A549 (cell line): ENCODE results near the gene TBC1D19. TPM values are rescaled to one million over a fixed set of nuclear protein-coding genes. Genes with fewer than 3 reads are reported as not detected.
"Not testable (repeated sequence)": the region's sequence is repeated elsewhere in the genome, so short reads cannot be mapped to it uniquely, and the experiment has no call there.

Experiments
- ATAC-seq, 2 experiments: fragments of 200-7000 bp in 1 of 2; fragments of >200 bp in 1 of 2; cut with Nextera tagmentation in 1 of 2; cut with Tn5 transposase in 1 of 2; 3 replicates each; pipeline versions ENCODE4 v1.8.0 to v1.9.1; 2018 to 2020; ENCODE audit warnings: mild to moderate bottlenecking in 1 of 2, moderate library complexity in 1 of 2
- CTCF ChIA-PET: fragments of 300-600 bp; sonication (Branson Sonifier 250); formaldehyde crosslinking; extraction: SDS; loops from one replicate; lab custom pipeline; 2021; ENCODE audit warnings: antibody characterized with exemption, inconsistent platforms; lab: Yijun Ruan, JAX
- POLR2A ChIA-PET: fragments of 350-600 bp; formaldehyde crosslinking; extraction: SDS; loops from one replicate; lab custom pipeline; 2021; ENCODE audit warnings: antibody characterized with exemption, inconsistent platforms; lab: Yijun Ruan, JAX
- DNase-seq, 2 experiments: peaks; one replicate each; pipeline versions ENCODE4 v3.0.0 to v3.0.0-alpha.2; 2011 to 2016; ENCODE audit warnings: low read depth in 1 of 2, low spot score in 1 of 2
- FAIRE-seq: peaks from 2 replicates; lab custom pipeline; 2011; peaks lifted over from hg19 to GRCh38; lab: Jason Lieb, UNC
- H3K27ac ChIP-seq, 2 experiments: fragments of >200 bp; sonication (Bioruptor Twin); formaldehyde crosslinking; 3 replicates each; pipeline ENCODE4 v1.5.1; 2016 to 2017
- H3K4me1 ChIP-seq: fragments of >200 bp; sonication (Bioruptor Twin); formaldehyde crosslinking; 3 replicates; pipeline ENCODE4 v1.6.1; 2016
- H3K4me2 ChIP-seq: fragments of >200 bp; sonication (Bioruptor Twin); formaldehyde crosslinking; 3 replicates; pipeline ENCODE4 v1.6.1; 2016
- H3K4me3 ChIP-seq: fragments of >200 bp; sonication (Bioruptor Twin); formaldehyde crosslinking; 3 replicates; pipeline ENCODE4 v1.5.1; 2016
- H3K9me3 ChIP-seq: fragments of >200 bp; sonication (Bioruptor Twin); formaldehyde crosslinking; 3 replicates; pipeline ENCODE4 v1.6.1; 2016
- CBX2 ChIP-seq: fragments of 200-600 bp; sonication (generic); IDR thresholded peaks from 2 replicates; pipeline ENCODE4 v1.6.1; 2016; ENCODE audit warnings: low read depth, mild to moderate bottlenecking, borderline replicate concordance
- CHD2 ChIP-seq: fragments of 150-350 bp; IDR thresholded peaks from 2 replicates; pipeline ENCODE4 v1.6.1; 2014; ENCODE audit warnings: low read length; ENCODE audit not compliant: partially characterized antibody
- GATA3 ChIP-seq: IDR thresholded peaks from 2 replicates; pipeline ENCODE4 v1.6.1; 2012; ENCODE audit warnings: borderline replicate concordance
- HMGXB4 ChIP-seq: fragments of 250-450 bp; sonication (Bioruptor Pico); IDR thresholded peaks from 2 replicates; pipeline ENCODE4 v1.5.0; 2021; ENCODE audit warnings: mild to moderate bottlenecking, moderate library complexity, borderline replicate concordance
- NFE2L2 ChIP-seq: fragments of 150-350 bp; conservative IDR thresholded peaks from 2 replicates; pipeline ENCODE4 v1.6.1; 2014; ENCODE audit warnings: low read length
- REST ChIP-seq: fragments of 200-600 bp; sonication (generic); IDR thresholded peaks from 2 replicates; pipeline ENCODE4 v1.6.1; 2016; ENCODE audit warnings: antibody characterized with exemption, mild to moderate bottlenecking, moderate library complexity
- RNF2 ChIP-seq: fragments of 200-600 bp; sonication (generic); IDR thresholded peaks from 2 replicates; pipeline ENCODE4 v1.6.1; 2016; ENCODE audit warnings: low read depth, mild to moderate bottlenecking, antibody characterized with exemption, moderate library complexity, borderline replicate concordance
- SREBF2 ChIP-seq: fragments of 450-650 bp; IDR thresholded peaks from 2 replicates; pipeline ENCODE4 v1.6.1; 2014; ENCODE audit warnings: mild to moderate bottlenecking, moderate library complexity
- TP53 ChIP-seq: fragments of 250-450 bp; sonication (Bioruptor Pico); IDR thresholded peaks from 2 replicates; pipeline ENCODE4 v1.5.0; 2021; ENCODE audit warnings: mild to moderate bottlenecking, moderate library complexity
- USF2 ChIP-seq: fragments of 450-650 bp; IDR thresholded peaks from 2 replicates; pipeline ENCODE4 v1.6.1; 2014; ENCODE audit warnings: antibody characterized with exemption
- ZFP36 ChIP-seq: fragments of 450-650 bp; IDR thresholded peaks from 2 replicates; pipeline ENCODE4 v1.6.1; 2014; ENCODE audit warnings: borderline replicate concordance; ENCODE audit not compliant: partially characterized antibody
- WGBS: methylation state at CpG from one replicate; pipeline ENCODE4 v1.1.6; 2017; ENCODE audit errors: missing lambda C conversion rate; 5-methylcytosine and 5-hydroxymethylcytosine counted together
- polyA plus RNA-seq, 4 experiments: library from polyadenylated mRNA; depleted of rRNA in 3 of 4; stranded (reverse); fragments of >200 nt; fragmentation: RNase III in 1 of 4; extraction: RNeasy Plus Mini Kit Qiagen cat#74134 plus additional on column Dnase treatment in 1 of 4; gene quantifications; 2 replicates in 3 of 4; 3 replicates in 1 of 4; pipeline ENCODE4 v1.2.3, GENCODE V29; 2011 to 2017
- TF ChIP-seq, protein P1 (sequence below): fragments of 250-450 bp; sonication (Bioruptor Pico); IDR thresholded peaks from 2 replicates; pipeline ENCODE4 v1.5.0; 2020; ENCODE audit warnings: low read depth, mild to moderate bottlenecking, moderate library complexity
- TF ChIP-seq, protein P2 (sequence below): fragments of >200 bp; sonication (Bioruptor Twin); formaldehyde crosslinking; IDR thresholded peaks from 3 replicates; pipeline ENCODE4 v1.5.1; 2016

The TBC1D19 gene
- polyA plus RNA-seq, 2 of the 4 experiments (the other 2 are of a cell fraction), result 4.1 to 11.7 TPM

DNA sequence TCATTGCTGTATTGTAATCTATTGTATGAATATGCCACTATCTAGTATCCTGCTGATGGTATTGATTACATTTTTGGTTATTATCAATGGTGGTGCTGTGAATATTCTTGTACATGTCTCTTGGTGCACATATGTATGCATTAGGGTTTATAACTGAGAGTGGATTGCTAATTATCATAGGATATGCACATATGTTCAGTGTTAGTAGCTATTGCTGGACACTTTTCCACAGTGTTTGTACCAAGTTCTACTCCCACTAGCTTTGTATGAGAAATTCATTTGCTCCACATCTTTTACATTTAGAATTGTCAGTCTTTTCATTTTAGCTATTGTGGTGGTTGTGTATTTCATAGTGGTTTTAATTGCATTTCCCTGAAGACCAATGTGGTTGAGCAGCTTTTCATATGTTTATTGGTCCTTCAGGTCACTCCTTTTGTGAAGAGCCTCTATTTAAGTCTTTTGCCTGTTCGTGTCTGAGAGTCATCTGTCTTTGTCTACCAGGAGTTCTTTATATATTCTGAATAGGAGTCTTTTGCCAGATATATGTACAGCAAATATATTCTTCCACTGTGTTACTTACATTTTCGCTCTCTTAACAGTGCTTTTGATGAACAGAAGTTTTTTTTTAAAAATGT is 87.1 kb downstream of the TBC1D19 start:
- Histone ChIP-seq H3K9me3 (no peaks in the 10 kb centered on the region), H3K4me3 (no peak overlapping the region), H3K4me1 (no peaks in the 10 kb centered on the region), H3K4me2 (no peak overlapping the region), H3K27ac (no peak overlapping the region)
- CTCF ChIA-PET, result no interaction called here
- ATAC-seq, result no peak
- 84% methylated on average over 2 of the region's 2 CpGs for WGBS
- no peak for TF ChIP-seq RNF2
- no peak for TF ChIP-seq GATA3
- no peak for TF ChIP-seq USF2
- TF ChIP-seq, protein P1, sequence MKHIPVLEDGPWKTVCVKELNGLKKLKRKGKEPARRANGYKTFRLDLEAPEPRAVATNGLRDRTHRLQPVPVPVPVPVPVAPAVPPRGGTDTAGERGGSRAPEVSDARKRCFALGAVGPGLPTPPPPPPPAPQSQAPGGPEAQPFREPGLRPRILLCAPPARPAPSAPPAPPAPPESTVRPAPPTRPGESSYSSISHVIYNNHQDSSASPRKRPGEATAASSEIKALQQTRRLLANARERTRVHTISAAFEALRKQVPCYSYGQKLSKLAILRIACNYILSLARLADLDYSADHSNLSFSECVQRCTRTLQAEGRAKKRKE, result no peak
- TF ChIP-seq, protein P2, sequence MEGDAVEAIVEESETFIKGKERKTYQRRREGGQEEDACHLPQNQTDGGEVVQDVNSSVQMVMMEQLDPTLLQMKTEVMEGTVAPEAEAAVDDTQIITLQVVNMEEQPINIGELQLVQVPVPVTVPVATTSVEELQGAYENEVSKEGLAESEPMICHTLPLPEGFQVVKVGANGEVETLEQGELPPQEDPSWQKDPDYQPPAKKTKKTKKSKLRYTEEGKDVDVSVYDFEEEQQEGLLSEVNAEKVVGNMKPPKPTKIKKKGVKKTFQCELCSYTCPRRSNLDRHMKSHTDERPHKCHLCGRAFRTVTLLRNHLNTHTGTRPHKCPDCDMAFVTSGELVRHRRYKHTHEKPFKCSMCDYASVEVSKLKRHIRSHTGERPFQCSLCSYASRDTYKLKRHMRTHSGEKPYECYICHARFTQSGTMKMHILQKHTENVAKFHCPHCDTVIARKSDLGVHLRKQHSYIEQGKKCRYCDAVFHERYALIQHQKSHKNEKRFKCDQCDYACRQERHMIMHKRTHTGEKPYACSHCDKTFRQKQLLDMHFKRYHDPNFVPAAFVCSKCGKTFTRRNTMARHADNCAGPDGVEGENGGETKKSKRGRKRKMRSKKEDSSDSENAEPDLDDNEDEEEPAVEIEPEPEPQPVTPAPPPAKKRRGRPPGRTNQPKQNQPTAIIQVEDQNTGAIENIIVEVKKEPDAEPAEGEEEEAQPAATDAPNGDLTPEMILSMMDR, result no peak
- TF ChIP-seq REST, result no peak
- no peak for TF ChIP-seq ZFP36
- TF ChIP-seq NFE2L2, result no peak
- no peak for TF ChIP-seq TP53 (CRISPR knock-in tag)
- no peak for TF ChIP-seq CBX2
- TF ChIP-seq CHD2, result no peak
- no peak for TF ChIP-seq SREBF2
- no peak for TF ChIP-seq HMGXB4 (CRISPR knock-in tag)
- POLR2A ChIA-PET, result no interaction called here
- DNase-seq, result no peak
- no peak for FAIRE-seq

DNA sequence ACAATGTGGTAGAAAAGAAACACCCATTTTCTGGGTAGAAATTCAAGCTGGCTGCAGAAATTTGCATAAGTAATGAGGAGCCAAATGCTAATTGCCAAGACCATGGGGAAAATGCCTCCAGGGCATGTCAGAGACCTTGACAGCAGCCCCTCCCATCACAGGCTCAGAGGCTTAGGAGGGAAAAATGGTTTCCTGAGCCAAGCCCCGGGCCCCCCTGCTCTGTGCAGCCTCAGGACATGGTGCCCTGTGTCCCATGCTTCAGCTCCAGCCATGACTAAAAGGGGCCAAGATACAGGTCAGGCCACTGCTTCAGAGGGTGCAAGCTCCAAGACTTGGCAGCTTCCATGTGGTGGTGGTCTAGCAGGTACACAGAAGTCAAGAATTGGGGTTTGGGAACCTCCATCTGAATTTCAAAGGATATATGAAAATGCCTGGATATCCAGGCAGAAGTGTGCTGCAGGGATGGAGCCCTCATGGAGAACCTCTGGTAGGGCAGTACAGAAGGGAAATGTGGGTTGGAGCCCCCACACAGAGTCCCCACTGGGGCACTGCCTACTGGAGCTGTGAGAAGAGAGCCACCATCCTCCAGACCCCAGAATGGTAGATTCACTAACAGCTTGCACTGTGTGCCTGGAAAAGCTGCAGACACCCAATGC is 95.3 kb downstream of the TBC1D19 start:
- WGBS, result no CpG with 5 or more reads among the region's 1 CpG
- TF ChIP-seq ZFP36, result peak; percentile 2
- ATAC-seq, POLR2A ChIA-PET, H3K4me3 ChIP-seq, FAIRE-seq, H3K27ac ChIP-seq, DNase-seq, H3K4me2 ChIP-seq, H3K4me1 ChIP-seq: not testable (repeated sequence)
- CTCF ChIA-PET, result interaction anchor here (0.6 kb wide), 1 partner anchor 26 kb away, joined by 3 read pairs; no protein-coding TSS in a partner anchor
- peaks cover 11% of the 10 kb centered on the region; the same call in 1 of the 3 replicates for H3K9me3 ChIP-seq
